ENCODE measurements around the gene SETD7.

DNA sequence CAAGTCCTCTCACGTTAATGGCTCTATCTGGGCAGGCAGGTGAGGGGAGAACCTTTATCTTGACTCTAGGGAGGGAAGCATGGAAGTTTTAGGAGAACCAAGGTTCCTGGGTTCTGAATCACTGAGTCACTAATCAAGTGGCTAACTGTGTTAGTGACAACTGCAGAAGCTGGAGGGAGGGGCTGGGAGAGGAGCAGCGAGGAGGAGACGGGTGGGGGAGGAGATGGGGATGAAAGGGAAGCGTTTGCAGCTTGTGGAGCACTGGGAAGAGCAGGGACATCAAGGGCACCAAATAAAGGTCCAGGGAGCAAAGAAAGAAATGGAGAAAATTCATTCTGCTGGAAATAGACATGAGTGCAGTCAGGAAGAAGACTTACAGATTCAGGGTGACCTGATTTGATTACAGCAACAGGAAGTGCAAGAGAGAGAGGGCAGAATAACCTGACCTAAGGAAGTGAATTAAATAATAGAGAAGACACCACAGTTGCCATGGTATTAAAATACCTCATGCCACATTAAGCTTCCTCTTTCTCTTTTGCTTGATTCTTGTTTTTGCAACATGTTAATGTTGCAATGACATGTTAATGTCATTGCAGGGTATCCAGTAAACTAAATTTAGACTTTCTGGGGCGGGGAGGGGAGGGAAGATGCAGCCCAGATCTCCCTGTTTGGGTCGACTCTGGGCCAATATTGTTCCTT is 4.5 kb upstream of the SETD7 start:
- TF ChIP-seq, protein P1, sequence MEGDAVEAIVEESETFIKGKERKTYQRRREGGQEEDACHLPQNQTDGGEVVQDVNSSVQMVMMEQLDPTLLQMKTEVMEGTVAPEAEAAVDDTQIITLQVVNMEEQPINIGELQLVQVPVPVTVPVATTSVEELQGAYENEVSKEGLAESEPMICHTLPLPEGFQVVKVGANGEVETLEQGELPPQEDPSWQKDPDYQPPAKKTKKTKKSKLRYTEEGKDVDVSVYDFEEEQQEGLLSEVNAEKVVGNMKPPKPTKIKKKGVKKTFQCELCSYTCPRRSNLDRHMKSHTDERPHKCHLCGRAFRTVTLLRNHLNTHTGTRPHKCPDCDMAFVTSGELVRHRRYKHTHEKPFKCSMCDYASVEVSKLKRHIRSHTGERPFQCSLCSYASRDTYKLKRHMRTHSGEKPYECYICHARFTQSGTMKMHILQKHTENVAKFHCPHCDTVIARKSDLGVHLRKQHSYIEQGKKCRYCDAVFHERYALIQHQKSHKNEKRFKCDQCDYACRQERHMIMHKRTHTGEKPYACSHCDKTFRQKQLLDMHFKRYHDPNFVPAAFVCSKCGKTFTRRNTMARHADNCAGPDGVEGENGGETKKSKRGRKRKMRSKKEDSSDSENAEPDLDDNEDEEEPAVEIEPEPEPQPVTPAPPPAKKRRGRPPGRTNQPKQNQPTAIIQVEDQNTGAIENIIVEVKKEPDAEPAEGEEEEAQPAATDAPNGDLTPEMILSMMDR (IDR thresholded peaks at IDR 0.05; ENCODE audit: low read length), result no peak
- TF ChIP-seq EZH2 (optimal IDR thresholded peaks at IDR 0.05; ENCODE audit: low read depth, low read length) (no peak), EZH2phosphoT487 (IDR thresholded peaks at IDR 0.05; ENCODE audit: low read length) (no peak)

Data from MM.1S (cell line).